ENCODE results near the gene LGI4. TPM values are rescaled to one million over a fixed set of nuclear protein-coding genes. Genes with fewer than 3 reads are reported as not detected.

Gene LGI4
- total RNA-seq, 1 experiment from 2014 or later, result not detected

DNA sequence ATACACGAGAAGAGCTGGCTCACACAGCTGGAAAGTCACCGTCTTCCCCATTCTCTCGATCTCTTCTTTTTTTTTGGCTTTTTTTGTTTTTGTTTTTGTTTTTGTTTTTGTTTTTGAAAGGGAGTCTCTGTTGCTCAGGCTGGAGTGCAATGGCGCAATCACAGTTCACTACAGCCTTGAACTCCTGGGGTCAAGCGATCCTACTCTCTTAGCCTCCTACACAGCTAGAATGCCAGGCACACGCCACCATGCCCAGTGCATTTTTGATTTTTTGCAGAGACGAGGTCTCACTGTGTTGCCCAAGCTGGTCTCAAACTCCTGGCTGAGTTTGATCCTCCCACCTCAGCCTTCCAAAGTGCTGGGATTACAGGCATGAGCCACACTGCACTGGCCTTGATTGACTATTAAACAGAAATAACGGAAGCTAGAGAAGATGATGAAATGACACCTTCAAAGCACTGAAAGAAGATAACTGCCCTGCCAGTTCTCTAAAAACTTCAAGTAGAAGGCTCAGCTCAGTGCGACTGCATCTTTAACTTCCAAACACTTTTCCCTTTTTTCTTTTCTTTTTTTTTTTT lies 15.2 kb downstream of the LGI4 start:
- H3K4me1 ChIP-seq (ENCODE audit: insufficient read depth, low read length, poor library complexity, severe bottlenecking), result peaks cover 8% of the 10 kb centered on the region
- no peak for TF ChIP-seq EZH2 (IDR thresholded peaks at IDR 0.05; ENCODE audit: borderline replicate concordance, low read depth, low read length, poor library complexity, severe bottlenecking)
- TF ChIP-seq, protein P1, sequence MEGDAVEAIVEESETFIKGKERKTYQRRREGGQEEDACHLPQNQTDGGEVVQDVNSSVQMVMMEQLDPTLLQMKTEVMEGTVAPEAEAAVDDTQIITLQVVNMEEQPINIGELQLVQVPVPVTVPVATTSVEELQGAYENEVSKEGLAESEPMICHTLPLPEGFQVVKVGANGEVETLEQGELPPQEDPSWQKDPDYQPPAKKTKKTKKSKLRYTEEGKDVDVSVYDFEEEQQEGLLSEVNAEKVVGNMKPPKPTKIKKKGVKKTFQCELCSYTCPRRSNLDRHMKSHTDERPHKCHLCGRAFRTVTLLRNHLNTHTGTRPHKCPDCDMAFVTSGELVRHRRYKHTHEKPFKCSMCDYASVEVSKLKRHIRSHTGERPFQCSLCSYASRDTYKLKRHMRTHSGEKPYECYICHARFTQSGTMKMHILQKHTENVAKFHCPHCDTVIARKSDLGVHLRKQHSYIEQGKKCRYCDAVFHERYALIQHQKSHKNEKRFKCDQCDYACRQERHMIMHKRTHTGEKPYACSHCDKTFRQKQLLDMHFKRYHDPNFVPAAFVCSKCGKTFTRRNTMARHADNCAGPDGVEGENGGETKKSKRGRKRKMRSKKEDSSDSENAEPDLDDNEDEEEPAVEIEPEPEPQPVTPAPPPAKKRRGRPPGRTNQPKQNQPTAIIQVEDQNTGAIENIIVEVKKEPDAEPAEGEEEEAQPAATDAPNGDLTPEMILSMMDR (conservative IDR thresholded peaks at IDR 0.05; ENCODE audit: low read depth, low read length), result no peak
- no peak overlapping the region for H3K27ac ChIP-seq (ENCODE audit: low read depth, low read length, poor library complexity, severe bottlenecking)
- no TSS peak for BruUV-seq (replicated peaks)
- intact Hi-C loops (cut with micrococcal nuclease; ENCODE audit: unreplicated experiment), result no loop called here
- H3K36me3 ChIP-seq (ENCODE audit: insufficient read depth, low read length, poor library complexity, severe bottlenecking), result no peaks in the 10 kb centered on the region
- no peaks in the 10 kb centered on the region for H3K9me3 ChIP-seq (ENCODE audit: low read depth, low read length, poor library complexity, severe bottlenecking)
- ChIA-PET POLR2A (ENCODE audit: low non-redundant PET) (no interaction called here), CTCF (no interaction called here)
- DNase-seq (ENCODE audit: low spot score), result no peak
- H3K27me3 ChIP-seq (replicated peaks; ENCODE audit: insufficient read depth, low read depth, low read length, poor library complexity), result no peaks in the 10 kb centered on the region
- H3K4me3 ChIP-seq (ENCODE audit: low read depth, low read length, poor library complexity, severe bottlenecking), result no peak overlapping the region

DNA sequence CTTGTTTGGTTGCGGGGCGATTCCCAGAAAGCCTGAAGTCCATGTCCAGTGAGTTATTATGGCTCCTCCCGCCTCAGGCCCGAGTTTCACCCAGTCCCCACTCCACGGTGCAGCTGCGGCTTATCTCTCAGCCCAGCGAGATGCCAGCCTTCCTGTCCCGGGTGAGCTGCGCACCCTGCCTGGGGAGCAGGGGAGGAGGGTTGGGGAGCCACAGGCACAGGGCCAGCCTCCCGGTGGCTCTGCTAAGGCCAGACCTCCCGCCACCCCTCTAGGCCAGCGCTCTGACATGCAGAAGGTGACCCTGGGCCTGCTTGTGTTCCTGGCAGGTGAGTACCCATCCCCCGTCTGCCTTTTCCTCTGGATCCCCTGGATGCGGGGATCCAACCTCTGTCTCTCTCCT lies 15.8 kb downstream of the LGI4 start:
- Histone ChIP-seq H3K9me3 (ENCODE audit: low read depth, low read length, poor library complexity, severe bottlenecking) (no peaks in the 10 kb centered on the region), H3K4me1 (ENCODE audit: insufficient read depth, low read length, poor library complexity, severe bottlenecking) (peaks cover 2% of the 10 kb centered on the region), H3K27ac (ENCODE audit: low read depth, low read length, poor library complexity, severe bottlenecking) (no peak overlapping the region), H3K27me3 (replicated peaks; ENCODE audit: insufficient read depth, low read depth, low read length, poor library complexity) (no peaks in the 10 kb centered on the region), H3K36me3 (ENCODE audit: insufficient read depth, low read length, poor library complexity, severe bottlenecking) (no peaks in the 10 kb centered on the region), H3K4me3 (ENCODE audit: low read depth, low read length, poor library complexity, severe bottlenecking) (no peak overlapping the region)
- TF ChIP-seq EZH2 (IDR thresholded peaks at IDR 0.05; ENCODE audit: borderline replicate concordance, low read depth, low read length, poor library complexity, severe bottlenecking), result no peak
- TF ChIP-seq, protein P1 (conservative IDR thresholded peaks at IDR 0.05; ENCODE audit: low read depth, low read length), result no peak
- no peak for DNase-seq (ENCODE audit: low spot score)
- POLR2A ChIA-PET (ENCODE audit: low non-redundant PET), result no interaction called here
- intact Hi-C loops (cut with micrococcal nuclease; ENCODE audit: unreplicated experiment), result no loop called here
- CTCF ChIA-PET, result no interaction called here
- BruUV-seq (replicated peaks), result no TSS peak

- intact Hi-C loops (cut with micrococcal nuclease; ENCODE audit: unreplicated experiment), result no loop called here
These were observed 16.4 kb downstream of the LGI4 start for GRCh38 chr19:35118268-35119020.

More at GRCh38 chr19:35118268-35119020, 16.4 kb downstream of the LGI4 start:
- Histone ChIP-seq H3K27me3 (replicated peaks; ENCODE audit: insufficient read depth, low read depth, low read length, poor library complexity) (no peaks in the 10 kb centered on the region), H3K36me3 (ENCODE audit: insufficient read depth, low read length, poor library complexity, severe bottlenecking) (no peaks in the 10 kb centered on the region), H3K9me3 (ENCODE audit: low read depth, low read length, poor library complexity, severe bottlenecking) (no peaks in the 10 kb centered on the region), H3K27ac (ENCODE audit: low read depth, low read length, poor library complexity, severe bottlenecking) (no peak overlapping the region), H3K4me1 (ENCODE audit: insufficient read depth, low read length, poor library complexity, severe bottlenecking) (no peaks in the 10 kb centered on the region), H3K4me3 (ENCODE audit: low read depth, low read length, poor library complexity, severe bottlenecking) (no peak overlapping the region)
- CTCF ChIA-PET, result interaction anchor here (0.6 kb wide), 1 partner anchor 40 kb away, joined by 4 read pairs; no protein-coding TSS in a partner anchor
- no TSS peak for BruUV-seq (replicated peaks)
- DNase-seq (ENCODE audit: low spot score), result no peak
- TF ChIP-seq, protein P1 (conservative IDR thresholded peaks at IDR 0.05; ENCODE audit: low read depth, low read length), result no peak
- TF ChIP-seq EZH2 (IDR thresholded peaks at IDR 0.05; ENCODE audit: borderline replicate concordance, low read depth, low read length, poor library complexity, severe bottlenecking), result no peak
- POLR2A ChIA-PET (ENCODE audit: low non-redundant PET), result no interaction called here

All from A673 (cell line).